HG03460 (cell line): ENCODE measurements around the gene CSTF1.

ENCODE experiments used
- ATAC-seq: cut with Tn5 transposase; IDR thresholded peaks from one replicate; pipeline ENCODE4 v1.9.1; 2021; ENCODE audit not compliant: unreplicated experiment

Gene CSTF1

GRCh38 chr20:56449459-56449858, 57.0 kb downstream of the CSTF1 start:
- no peak for ATAC-seq

GRCh38 chr20:56451056-56451765, 58.8 kb downstream of the CSTF1 start:
- no peak for ATAC-seq

GRCh38 chr20:56453352-56453751, 60.9 kb downstream of the CSTF1 start:
- ATAC-seq = peak; percentile 71

- peak; percentile 51 for ATAC-seq
Measured at GRCh38 chr20:56454754-56455153, 62.3 kb downstream of the CSTF1 start.
